Mammary epithelial cell (primary cell): ENCODE measurements around the gene ARHGEF28.

Experiments used
- CTCF ChIP-seq, 2 donors: IDR thresholded peaks in 1 of 2; conservative IDR thresholded peaks in 1 of 2; 2 replicates each; pipeline ENCODE4 v1.5.1; 2011 to 2012; ENCODE audit warnings: inconsistent platforms in 2 of 2, low read length in 2 of 2, mild to moderate bottlenecking in 2 of 2, control low read depth in 1 of 2, low read depth in 1 of 2; ENCODE audit not compliant: insufficient read depth in 1 of 2; ENCODE audit errors: extremely low read depth in 1 of 2
- EZH2 ChIP-seq: IDR thresholded peaks from 2 replicates; pipeline ENCODE4 v1.6.1; 2012; ENCODE audit warnings: low read length, inconsistent platforms, borderline replicate concordance

DNA sequence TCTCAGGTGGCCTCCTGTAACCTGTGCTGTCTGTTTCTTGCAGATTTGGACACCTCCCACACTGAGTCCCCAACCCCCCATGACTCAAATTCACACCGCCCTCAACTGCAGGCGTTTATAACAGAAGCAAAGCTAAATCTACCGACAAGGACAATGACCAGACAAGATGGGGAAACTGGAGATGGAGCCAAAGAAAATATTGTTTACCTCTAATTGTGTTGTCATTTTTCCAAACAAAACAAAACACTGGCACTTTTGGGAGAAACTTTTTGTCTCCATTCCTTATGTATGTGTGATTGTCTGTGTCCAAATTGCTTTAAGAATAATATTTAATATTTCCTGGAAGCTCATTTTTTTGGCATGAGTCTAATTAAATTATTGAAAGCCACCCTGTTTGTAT, 314.8 kb downstream of the ARHGEF28 start:
- TF ChIP-seq EZH2 = no peak
- no peak for TF ChIP-seq CTCF (conservative IDR thresholded peaks at IDR 0.05 in 1 of 2, IDR thresholded peaks at IDR 0.05 in 1 of 2; ENCODE audit: extremely low read depth in 1 of 2, insufficient read depth in 1 of 2, low read depth in 1 of 2, low read length in 2 of 2)
